Tibial artery (tissue), 4 donors: ENCODE data around the gene APOB.
A peak's percentile ranks its signal among the peaks of the same experiment; 100 is the strongest.

ENCODE experiments used
- DNase-seq, 2 donors: peaks; one replicate each; pipeline ENCODE4 v3.0.0-alpha.2; 2019
- H3K27ac ChIP-seq, 2 donors: fragments of 200-600 bp; sonication (generic) in 1 of 2; 1 replicate in 1 of 2; 2 replicates in 1 of 2; pipeline ENCODE4 v1.5.1; 2018 to 2019; ENCODE audit warnings: mild to moderate bottlenecking in 1 of 2
- H3K27me3 ChIP-seq, 2 donors: fragments of 200-600 bp; sonication (generic) in 1 of 2; one replicate each; pipeline versions ENCODE4 v1.5.1 to v1.6.0; 2016 to 2019
- H3K36me3 ChIP-seq, 3 donors: fragments of 200-600 bp; sonication (generic) in 2 of 3; one replicate each; pipeline ENCODE4 v1.5.1; 2016 to 2019; ENCODE audit warnings: mild to moderate bottlenecking in 2 of 3
- H3K4me1 ChIP-seq, 4 donors: fragments of 200-600 bp; sonication (generic) in 2 of 4; 1 replicate in 3 of 4; 2 replicates in 1 of 4; pipeline ENCODE4 v1.5.1; 2016 to 2019
- H3K4me3 ChIP-seq, 2 donors: fragments of 200-600 bp; sonication (generic) in 1 of 2; 1 replicate in 1 of 2; 2 replicates in 1 of 2; pipeline ENCODE4 v1.5.1; 2018 to 2019; ENCODE audit warnings: mild to moderate bottlenecking in 2 of 2
- H3K9me3 ChIP-seq, 3 donors: fragments of 200-600 bp; sonication (generic) in 1 of 3; one replicate each; pipeline ENCODE4 v1.5.1; 2016 to 2019
- CTCF ChIP-seq, 2 experiments: fragments of 200-600 bp in 1 of 2; fragments of 450-650 bp in 1 of 2; IDR thresholded peaks; one replicate each; pipeline ENCODE4 v1.5.1; 2017 to 2019; ENCODE audit warnings: antibody characterized with exemption in 2 of 2, mild to moderate bottlenecking in 1 of 2, moderate library complexity in 1 of 2
- intact Hi-C: fragments of 100-400 bp; cut with DNase I; formaldehyde crosslinking; loops from one replicate; pipeline ENCODE4 v1.15.0; 2023; ENCODE audit warnings: low total_unique reads

The APOB gene

GRCh38 chr2:21003572-21004180, 40.2 kb downstream of the APOB start:
- intact Hi-C loops, result no loop called here
- no peak overlapping the region for H3K4me3 ChIP-seq
- H3K4me1 ChIP-seq, result peaks cover 0 to 6% (median 0%) of the 10 kb centered on the region in 4 donors
- no peak for TF ChIP-seq CTCF (IDR thresholded peaks at IDR 0.05)
- H3K27me3 ChIP-seq, result no peaks in the 10 kb centered on the region
- DNase-seq, result no peak
- no peak overlapping the region for H3K27ac ChIP-seq
- peaks cover 0 to 25% (median 0%) of the 10 kb centered on the region in 3 donors for H3K36me3 ChIP-seq
- peaks cover 0 to 7% (median 0%) of the 10 kb centered on the region in 3 donors for H3K9me3 ChIP-seq

- Histone ChIP-seq H3K9me3 (peaks cover 0 to 5% (median 0%) of the 10 kb centered on the region in 3 donors), H3K36me3 (peaks cover 0 to 22% (median 0%) of the 10 kb centered on the region in 3 donors), H3K4me3 (no peak overlapping the region), H3K27me3 (no peaks in the 10 kb centered on the region), H3K4me1 (peaks cover 0 to 6% (median 0%) of the 10 kb centered on the region in 4 donors), H3K27ac (no peak overlapping the region)
- TF ChIP-seq CTCF (IDR thresholded peaks at IDR 0.05), result no peak
- intact Hi-C loops, result no loop called here
- DNase-seq, result no peak
Observed at GRCh38 chr2:21002814-21003192, 41.1 kb downstream of the APOB start.

- H3K36me3 ChIP-seq, result peaks cover 0 to 22% (median 0%) of the 10 kb centered on the region in 3 donors
- no peak overlapping the region for H3K27ac ChIP-seq
- H3K9me3 ChIP-seq, result no peaks in the 10 kb centered on the region
- no peak overlapping the region for H3K4me3 ChIP-seq
- intact Hi-C loops, result no loop called here
- DNase-seq, result no peak
- peaks cover 0 to 6% (median 0%) of the 10 kb centered on the region in 4 donors for H3K4me1 ChIP-seq
- no peaks in the 10 kb centered on the region for H3K27me3 ChIP-seq
- no peak for TF ChIP-seq CTCF (IDR thresholded peaks at IDR 0.05)
Observed at GRCh38 chr2:21001988-21002813, 41.7 kb downstream of the APOB start.

- H3K9me3 ChIP-seq, result no peaks in the 10 kb centered on the region
- H3K4me1 ChIP-seq, result peaks cover 0 to 6% (median 0%) of the 10 kb centered on the region in 4 donors
- peaks cover 0 to 22% (median 0%) of the 10 kb centered on the region in 3 donors for H3K36me3 ChIP-seq
- H3K4me3 ChIP-seq, result no peak overlapping the region
- intact Hi-C loops, result no loop called here
- DNase-seq, result no peak
- no peaks in the 10 kb centered on the region for H3K27me3 ChIP-seq
- no peak overlapping the region for H3K27ac ChIP-seq
- no peak for TF ChIP-seq CTCF (IDR thresholded peaks at IDR 0.05)
Observed at GRCh38 chr2:21001225-21001946, 42.5 kb downstream of the APOB start.

GRCh38 chr2:20999906-21000645, 43.8 kb downstream of the APOB start:
- no peak overlapping the region for H3K4me3 ChIP-seq
- H3K27me3 ChIP-seq, result no peaks in the 10 kb centered on the region
- no peaks in the 10 kb centered on the region for H3K9me3 ChIP-seq
- TF ChIP-seq CTCF (IDR thresholded peaks at IDR 0.05), result no peak
- no peak for DNase-seq
- peaks cover 0 to 22% (median 0%) of the 10 kb centered on the region in 3 donors for H3K36me3 ChIP-seq
- peak overlapping the region in 1 of 2 donors; percentile 22 for H3K27ac ChIP-seq
- H3K4me1 ChIP-seq, result peaks cover 0 to 6% (median 0%) of the 10 kb centered on the region in 4 donors
- intact Hi-C loops, result no loop called here
